GM12878 (cell line): ENCODE data around the gene GABRA6. TPM values are rescaled to one million over a fixed set of nuclear protein-coding genes. Genes with fewer than 3 reads are reported as not detected.

Source experiments
- ATAC-seq: fragments of 200-7000 bp; cut with Tn5 transposase; 3 replicates; pipeline ENCODE4 v1.9.1; 2020; ENCODE audit warnings: mild to moderate bottlenecking, moderate library complexity
- BruUV-seq: library from RNA; stranded (reverse); fragments of 400-500 nt; replicated peaks from 2 replicates; lab custom pipeline; 2021; lab: Mats Ljungman, UMichigan
- CTCF ChIA-PET: fragments of 300-600 bp; sonication (Branson Sonifier 250); formaldehyde crosslinking; extraction: SDS; loops from one replicate; lab custom pipeline; 2021; ENCODE audit warnings: inconsistent platforms; lab: Yijun Ruan, JAX
- POLR2A ChIA-PET: fragments of 350-600 bp; formaldehyde crosslinking; extraction: SDS; loops from one replicate; lab custom pipeline; 2021; ENCODE audit warnings: inconsistent platforms; lab: Charles Lee
- RAD21 ChIA-PET: fragments of 300-600 bp; sonication (Branson Sonifier 250); formaldehyde crosslinking; loops from one replicate; lab custom pipeline; 2023; ENCODE audit warnings: antibody characterized with exemption; ENCODE audit not compliant: unreplicated experiment; lab: Charles Lee
- SMC1A ChIA-PET: fragments of 300-600 bp; sonication (Branson Sonifier 250); formaldehyde crosslinking; loops from one replicate; lab custom pipeline; 2023; ENCODE audit not compliant: unreplicated experiment, uncharacterized antibody; lab: Charles Lee
- DNase-seq: peaks from one replicate; pipeline ENCODE4 v3.0.0-alpha.2; 2011; ENCODE audit warnings: low read depth, low spot score
- FAIRE-seq: peaks from 3 replicates; lab custom pipeline; 2011; peaks lifted over from hg19 to GRCh38; lab: Jason Lieb, UNC
- H2AFZ ChIP-seq: 2 replicates; pipeline ENCODE4 v1.6.0; 2011; ENCODE audit warnings: low read depth, low read length, control low read depth; ENCODE audit not compliant: control insufficient read depth
- H3K27ac ChIP-seq: 2 replicates; pipeline ENCODE4 v1.5.1; 2011; ENCODE audit warnings: control low read depth; ENCODE audit not compliant: control insufficient read depth, insufficient read depth
- H3K27me3 ChIP-seq, 2 experiments: replicated peaks in 1 of 2; 2 replicates each; pipeline versions ENCODE4 v1.6.0 to v1.6.1; 2011; ENCODE audit warnings: low read length in 1 of 2; ENCODE audit not compliant: control insufficient read depth in 2 of 2, insufficient read depth in 2 of 2
- H3K36me3 ChIP-seq, 2 experiments: 2 replicates each; pipeline ENCODE4 v1.5.1; 2011; ENCODE audit warnings: low read length in 1 of 2; ENCODE audit not compliant: control insufficient read depth in 2 of 2, insufficient read depth in 2 of 2
- H3K4me1 ChIP-seq: 2 replicates; pipeline ENCODE4 v1.6.1; 2011; ENCODE audit warnings: mild to moderate bottlenecking, low read length, moderate library complexity, mixed read lengths; ENCODE audit not compliant: control insufficient read depth, insufficient read depth
- H3K4me2 ChIP-seq: 2 replicates; pipeline ENCODE4 v1.6.0; 2011; ENCODE audit warnings: control low read depth; ENCODE audit not compliant: control insufficient read depth, insufficient read depth
- H3K4me3 ChIP-seq: fragments of 200-600 bp; sonication (generic); 2 replicates; pipeline ENCODE4 v1.5.1; 2016
- H3K79me2 ChIP-seq: 2 replicates; pipeline ENCODE4 v1.6.0; 2011; ENCODE audit warnings: low read length; ENCODE audit not compliant: control insufficient read depth, insufficient read depth
- H3K9ac ChIP-seq: 2 replicates; pipeline ENCODE4 v1.8.0; 2011; ENCODE audit warnings: low read length, control low read depth, mixed read lengths; ENCODE audit not compliant: control insufficient read depth, insufficient read depth
- H3K9me3 ChIP-seq: replicated peaks from 3 replicates; pipeline ENCODE4 v1.5.1; 2011; ENCODE audit warnings: mild to moderate bottlenecking, low read length; ENCODE audit not compliant: control insufficient read depth, insufficient read depth
- H4K20me1 ChIP-seq: 2 replicates; pipeline ENCODE4 v1.6.0; 2011; ENCODE audit not compliant: control insufficient read depth, insufficient read depth
- ATF7 ChIP-seq: fragments of 450-650 bp; IDR thresholded peaks from 2 replicates; pipeline ENCODE4 v1.6.1; 2016; ENCODE audit warnings: low read depth, mild to moderate bottlenecking
- BCL11A ChIP-seq: IDR thresholded peaks from 2 replicates; pipeline ENCODE4 v1.6.1; 2011; ENCODE audit warnings: low read depth, low read length
- IRF4 ChIP-seq: IDR thresholded peaks from 2 replicates; pipeline ENCODE4 v1.6.1; 2011; ENCODE audit warnings: low read depth, low read length
- MEF2B ChIP-seq: fragments of 450-650 bp; IDR thresholded peaks from 2 replicates; pipeline ENCODE4 v1.6.1; 2018; ENCODE audit warnings: mild to moderate bottlenecking, moderate library complexity; ENCODE audit not compliant: partially characterized antibody, poor library complexity, severe bottlenecking
- NFYB ChIP-seq: IDR thresholded peaks from 2 replicates; pipeline ENCODE4 v1.6.1; 2011; ENCODE audit warnings: low read depth, mild to moderate bottlenecking, low read length, improper control_type of control experiment, moderate library complexity; ENCODE audit not compliant: insufficient read depth
- RAD21 ChIP-seq: IDR thresholded peaks from 2 replicates; pipeline ENCODE4 v1.6.1; 2011; ENCODE audit warnings: mild to moderate bottlenecking, low read depth, low read length, moderate library complexity; ENCODE audit not compliant: insufficient read depth
- REST ChIP-seq: IDR thresholded peaks from 2 replicates; pipeline ENCODE4 v1.6.1; 2012; ENCODE audit warnings: mild to moderate bottlenecking, low read depth, low read length
- SMC3 ChIP-seq: IDR thresholded peaks from 2 replicates; pipeline ENCODE4 v1.6.1; 2011; ENCODE audit warnings: low read length, improper control_type of control experiment, borderline replicate concordance
- TBL1XR1 ChIP-seq: IDR thresholded peaks from 2 replicates; pipeline ENCODE4 v1.6.1; 2012; ENCODE audit warnings: low read depth, low read length, improper control_type of control experiment
- WGBS: methylation state at CpG from one replicate; pipeline ENCODE4 v1.1.6; 2016; ENCODE audit warnings: low lambda C conversion rate; ENCODE audit not compliant: insufficient replicate concordance, insufficient coverage; ENCODE audit errors: missing lambda C conversion rate; 5-methylcytosine and 5-hydroxymethylcytosine counted together
- in situ Hi-C: fragments of 300-500 bp; cut with MboI; formaldehyde crosslinking; loops from 9 replicates; pipeline ENCODE4 v1.14.3; 2018; ENCODE audit warnings: mixed read lengths
- intact Hi-C: fragments of 100-400 bp; cut with micrococcal nuclease; formaldehyde crosslinking; loops from one replicate; pipeline ENCODE4 v1.14.2; 2022; ENCODE audit not compliant: unreplicated experiment
- polyA plus RNA-seq, 11 experiments: library from polyadenylated mRNA; depleted of rRNA in 4 of 11; unstranded in 6 of 11; stranded (reverse) in 5 of 11; fragments of >200 nt; fragmentation: Nextera tagmentation in 4 of 11; fragmentation: Illumina TruSeq in 1 of 11; extraction: Ambion mirVana in 4 of 11; extraction: Trizol in 1 of 11; gene quantifications; 1 replicate in 1 of 11; 2 replicates in 10 of 11; pipeline versions ENCODE4 v1.2.1 to v1.2.3, GENCODE V29; 2011 to 2016; ENCODE audit warnings: inconsistent platforms in 2 of 11, missing spikeins in 2 of 11, low read depth in 1 of 11
- total RNA-seq, 4 experiments: library from RNA; depleted of rRNA in 3 of 4; stranded (reverse); fragments of >200 nt in 3 of 4; fragmentation: Illumina TruSeq in 1 of 4; extraction: Trizol in 1 of 4; gene quantifications; 2 replicates each; pipeline versions ENCODE4 v1.2.1 to v1.2.3, GENCODE V29; 2013 to 2021
- TF ChIP-seq, protein P1 (sequence below): fragments of 150-350 bp; IDR thresholded peaks from 2 replicates; pipeline ENCODE4 v1.6.1; 2016; ENCODE audit warnings: low read depth, low read length
- TF ChIP-seq, protein P2 (sequence below), 3 experiments: IDR thresholded peaks in 2 of 3; conservative IDR thresholded peaks in 1 of 3; 2 replicates each; pipeline ENCODE4 v1.5.1; 2011; ENCODE audit warnings: low read depth in 3 of 3, low read length in 3 of 3, mild to moderate bottlenecking in 3 of 3, control low read depth in 2 of 3, moderate library complexity in 2 of 3, inconsistent platforms in 1 of 3, mixed read lengths in 1 of 3; ENCODE audit not compliant: control insufficient read depth in 2 of 3, insufficient read depth in 1 of 3; ENCODE audit errors: extremely low read depth in 1 of 3

Gene GABRA6
- total and polyA plus RNA-seq, 10 of the 15 experiments (the other 5 are each of a cell fraction or from before 2014, with no cell fraction given) = not detected

- Histone ChIP-seq H3K4me1 (no peaks in the 10 kb centered on the region), H3K9ac (no peak overlapping the region), H3K27ac (no peak overlapping the region), H3K79me2 (no peaks in the 10 kb centered on the region), H4K20me1 (no peaks in the 10 kb centered on the region), H3K9me3 (no peaks in the 10 kb centered on the region), H3K36me3 (no peaks in the 10 kb centered on the region), H3K27me3 (no peaks in the 10 kb centered on the region), H3K4me2 (no peak overlapping the region), H2AFZ (no peak overlapping the region), H3K4me3 (no peak overlapping the region)
- in situ Hi-C loops (no loop called here), intact Hi-C loops (loop anchor here (1.0 to 5.0 kb wide), 2 partner anchors 130 to 1169 kb away; partner anchors contain the start of gene GABRB2)
- peak; percentile 1 for DNase-seq
- FAIRE-seq = peak; percentile 75
- TF ChIP-seq, protein P1, sequence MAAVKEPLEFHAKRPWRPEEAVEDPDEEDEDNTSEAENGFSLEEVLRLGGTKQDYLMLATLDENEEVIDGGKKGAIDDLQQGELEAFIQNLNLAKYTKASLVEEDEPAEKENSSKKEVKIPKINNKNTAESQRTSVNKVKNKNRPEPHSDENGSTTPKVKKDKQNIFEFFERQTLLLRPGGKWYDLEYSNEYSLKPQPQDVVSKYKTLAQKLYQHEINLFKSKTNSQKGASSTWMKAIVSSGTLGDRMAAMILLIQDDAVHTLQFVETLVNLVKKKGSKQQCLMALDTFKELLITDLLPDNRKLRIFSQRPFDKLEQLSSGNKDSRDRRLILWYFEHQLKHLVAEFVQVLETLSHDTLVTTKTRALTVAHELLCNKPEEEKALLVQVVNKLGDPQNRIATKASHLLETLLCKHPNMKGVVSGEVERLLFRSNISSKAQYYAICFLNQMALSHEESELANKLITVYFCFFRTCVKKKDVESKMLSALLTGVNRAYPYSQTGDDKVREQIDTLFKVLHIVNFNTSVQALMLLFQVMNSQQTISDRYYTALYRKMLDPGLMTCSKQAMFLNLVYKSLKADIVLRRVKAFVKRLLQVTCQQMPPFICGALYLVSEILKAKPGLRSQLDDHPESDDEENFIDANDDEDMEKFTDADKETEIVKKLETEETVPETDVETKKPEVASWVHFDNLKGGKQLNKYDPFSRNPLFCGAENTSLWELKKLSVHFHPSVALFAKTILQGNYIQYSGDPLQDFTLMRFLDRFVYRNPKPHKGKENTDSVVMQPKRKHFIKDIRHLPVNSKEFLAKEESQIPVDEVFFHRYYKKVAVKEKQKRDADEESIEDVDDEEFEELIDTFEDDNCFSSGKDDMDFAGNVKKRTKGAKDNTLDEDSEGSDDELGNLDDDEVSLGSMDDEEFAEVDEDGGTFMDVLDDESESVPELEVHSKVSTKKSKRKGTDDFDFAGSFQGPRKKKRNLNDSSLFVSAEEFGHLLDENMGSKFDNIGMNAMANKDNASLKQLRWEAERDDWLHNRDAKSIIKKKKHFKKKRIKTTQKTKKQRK = no peak
- no peak for TF ChIP-seq NFYB
- peak; percentile 73 for TF ChIP-seq RAD21
- no peak for TF ChIP-seq REST
- no peak for TF ChIP-seq ATF7
- TF ChIP-seq, protein P2, sequence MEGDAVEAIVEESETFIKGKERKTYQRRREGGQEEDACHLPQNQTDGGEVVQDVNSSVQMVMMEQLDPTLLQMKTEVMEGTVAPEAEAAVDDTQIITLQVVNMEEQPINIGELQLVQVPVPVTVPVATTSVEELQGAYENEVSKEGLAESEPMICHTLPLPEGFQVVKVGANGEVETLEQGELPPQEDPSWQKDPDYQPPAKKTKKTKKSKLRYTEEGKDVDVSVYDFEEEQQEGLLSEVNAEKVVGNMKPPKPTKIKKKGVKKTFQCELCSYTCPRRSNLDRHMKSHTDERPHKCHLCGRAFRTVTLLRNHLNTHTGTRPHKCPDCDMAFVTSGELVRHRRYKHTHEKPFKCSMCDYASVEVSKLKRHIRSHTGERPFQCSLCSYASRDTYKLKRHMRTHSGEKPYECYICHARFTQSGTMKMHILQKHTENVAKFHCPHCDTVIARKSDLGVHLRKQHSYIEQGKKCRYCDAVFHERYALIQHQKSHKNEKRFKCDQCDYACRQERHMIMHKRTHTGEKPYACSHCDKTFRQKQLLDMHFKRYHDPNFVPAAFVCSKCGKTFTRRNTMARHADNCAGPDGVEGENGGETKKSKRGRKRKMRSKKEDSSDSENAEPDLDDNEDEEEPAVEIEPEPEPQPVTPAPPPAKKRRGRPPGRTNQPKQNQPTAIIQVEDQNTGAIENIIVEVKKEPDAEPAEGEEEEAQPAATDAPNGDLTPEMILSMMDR (IDR thresholded peaks at IDR 0.05 in 2 of 3, conservative IDR thresholded peaks at IDR 0.05 in 1 of 3; ENCODE audit: control insufficient read depth in 2 of 3, extremely low read depth in 1 of 3, insufficient read depth in 1 of 3, low read depth in 3 of 3, low read length in 3 of 3) = peak; percentile 61 to 69 (median 66); a peak in 5 of 6 replicates
- TF ChIP-seq MEF2B = no peak
- no peak for TF ChIP-seq IRF4
- TF ChIP-seq SMC3 = peak; percentile 61; the same call in 1 of the 2 replicates
- no peak for TF ChIP-seq TBL1XR1
- TF ChIP-seq BCL11A = no peak
- no TSS peak for BruUV-seq
- ChIA-PET POLR2A (no interaction called here), SMC1A (interaction anchor here (0.7 kb wide), 1 partner anchor 294 kb away, joined by 3 read pairs; no protein-coding TSS in a partner anchor), RAD21 (no interaction called here), CTCF (interaction anchor here (0.9 kb wide), 1 partner anchor 132 kb away, joined by 4 read pairs; no protein-coding TSS in a partner anchor)
- peak; percentile 91 for ATAC-seq
- 0% methylated on average over 2 of the region's 2 CpGs for WGBS
Measured at GRCh38 chr5:161676103-161676502, 9.4 kb upstream of the GABRA6 start.
